ENCODE data around the gene SLC41A2. TPM values are rescaled to one million over a fixed set of nuclear protein-coding genes. Genes with fewer than 3 reads are reported as not detected.

Gene SLC41A2
- total RNA-seq, 1 experiment from 2014 or later = 14.8 TPM

DNA sequence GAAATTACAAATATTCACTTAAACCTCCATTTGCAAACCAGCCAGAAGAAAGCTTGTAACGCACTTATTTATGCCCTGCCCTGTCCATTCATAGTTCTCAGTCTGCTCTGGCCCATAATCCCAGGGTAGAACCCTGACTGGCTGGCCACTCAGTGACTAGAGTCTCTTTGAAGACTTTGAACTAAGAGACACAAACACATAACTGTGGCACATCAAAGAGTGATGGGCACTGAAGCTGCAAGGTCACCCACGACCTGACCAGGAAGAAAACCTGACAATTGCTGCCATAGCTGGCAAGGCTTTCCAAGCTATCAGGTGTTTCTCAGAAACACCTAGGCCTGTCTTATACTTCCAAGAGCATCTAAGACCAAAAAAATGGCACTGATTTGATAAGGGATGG lies 28.7 kb downstream of the SLC41A2 start:
- CTCF ChIA-PET = no interaction called here
- Histone ChIP-seq H3K4me2 (no peak overlapping the region), H3K4me1 (replicated peaks; ENCODE audit: insufficient read depth) (no peaks in the 10 kb centered on the region), H3K27ac (no peak overlapping the region), H3K36me3 (ENCODE audit: low read depth) (no peaks in the 10 kb centered on the region), H3K27me3 (ENCODE audit: insufficient read depth, low read depth) (no peaks in the 10 kb centered on the region), H3K9me3 (ENCODE audit: insufficient read depth, low read depth) (no peaks in the 10 kb centered on the region), H4K20me1 (ENCODE audit: insufficient read depth) (no peaks in the 10 kb centered on the region; the same call in 1 of the 2 replicates), H3K79me2 (ENCODE audit: low read depth) (no peaks in the 10 kb centered on the region), H3F3A (ENCODE audit: insufficient read depth, low read depth) (no peaks in the 10 kb centered on the region), H3K4me3 (no peak overlapping the region), H3K9me2 (ENCODE audit: insufficient read depth) (no peaks in the 10 kb centered on the region), H2AFZ (no peak overlapping the region)
- no TSS peak for BruUV-seq (replicated peaks)
- no peak for DNase-seq
- POLR2A ChIA-PET (ENCODE audit: unreplicated experiment) = no interaction called here
- TF ChIP-seq EZH2 (IDR thresholded peaks at IDR 0.05; ENCODE audit: low read depth) = no peak
- TF ChIP-seq, protein P1, sequence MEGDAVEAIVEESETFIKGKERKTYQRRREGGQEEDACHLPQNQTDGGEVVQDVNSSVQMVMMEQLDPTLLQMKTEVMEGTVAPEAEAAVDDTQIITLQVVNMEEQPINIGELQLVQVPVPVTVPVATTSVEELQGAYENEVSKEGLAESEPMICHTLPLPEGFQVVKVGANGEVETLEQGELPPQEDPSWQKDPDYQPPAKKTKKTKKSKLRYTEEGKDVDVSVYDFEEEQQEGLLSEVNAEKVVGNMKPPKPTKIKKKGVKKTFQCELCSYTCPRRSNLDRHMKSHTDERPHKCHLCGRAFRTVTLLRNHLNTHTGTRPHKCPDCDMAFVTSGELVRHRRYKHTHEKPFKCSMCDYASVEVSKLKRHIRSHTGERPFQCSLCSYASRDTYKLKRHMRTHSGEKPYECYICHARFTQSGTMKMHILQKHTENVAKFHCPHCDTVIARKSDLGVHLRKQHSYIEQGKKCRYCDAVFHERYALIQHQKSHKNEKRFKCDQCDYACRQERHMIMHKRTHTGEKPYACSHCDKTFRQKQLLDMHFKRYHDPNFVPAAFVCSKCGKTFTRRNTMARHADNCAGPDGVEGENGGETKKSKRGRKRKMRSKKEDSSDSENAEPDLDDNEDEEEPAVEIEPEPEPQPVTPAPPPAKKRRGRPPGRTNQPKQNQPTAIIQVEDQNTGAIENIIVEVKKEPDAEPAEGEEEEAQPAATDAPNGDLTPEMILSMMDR (conservative IDR thresholded peaks at IDR 0.05) = no peak
- intact Hi-C loops (cut with micrococcal nuclease; ENCODE audit: unreplicated experiment) = no loop called here

DNA sequence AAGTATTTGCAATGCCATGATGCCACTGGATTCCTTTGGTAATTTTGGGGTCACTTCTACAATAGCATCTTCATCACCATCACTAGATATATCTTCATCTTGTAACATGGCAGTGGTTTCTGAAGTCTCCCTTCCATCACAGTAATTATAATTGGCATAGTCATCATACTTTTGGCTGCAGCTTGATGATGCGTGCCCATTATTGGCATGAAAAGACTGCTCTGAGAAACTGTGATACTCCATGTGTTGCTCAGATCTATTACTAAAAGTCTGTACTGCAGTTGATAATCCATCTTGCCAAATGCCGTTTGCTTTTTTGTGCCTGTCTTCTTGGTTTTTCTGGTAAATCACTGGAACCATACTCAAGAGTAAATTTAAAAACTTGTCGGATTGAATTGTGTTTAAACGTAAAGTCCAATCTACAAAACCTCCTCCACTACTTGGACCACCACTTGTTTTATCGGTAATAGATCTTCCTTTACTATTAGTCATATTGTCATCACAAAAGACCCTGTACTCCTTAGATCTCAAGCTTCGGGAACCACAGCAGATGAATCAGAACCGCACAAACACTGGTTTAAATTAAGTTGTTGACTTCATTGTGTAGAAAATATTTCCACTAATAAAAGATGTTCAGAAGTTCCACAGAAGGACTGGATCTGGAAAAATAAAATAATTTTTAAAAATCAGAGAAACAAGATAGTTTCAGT lies 29.9 kb downstream of the SLC41A2 start:
- H3K27ac ChIP-seq = no peak overlapping the region
- H3K9me3 ChIP-seq (ENCODE audit: insufficient read depth, low read depth) = no peaks in the 10 kb centered on the region
- no peak overlapping the region for H3K4me2 ChIP-seq
- no peaks in the 10 kb centered on the region for H4K20me1 ChIP-seq (ENCODE audit: insufficient read depth)
- no peaks in the 10 kb centered on the region for H3K4me1 ChIP-seq (replicated peaks; ENCODE audit: insufficient read depth)
- ChIA-PET CTCF (no interaction called here), POLR2A (ENCODE audit: unreplicated experiment) (no interaction called here)
- no peaks in the 10 kb centered on the region for H3K36me3 ChIP-seq (ENCODE audit: low read depth)
- intact Hi-C loops (cut with micrococcal nuclease; ENCODE audit: unreplicated experiment) = no loop called here
- TF ChIP-seq, protein P1 (conservative IDR thresholded peaks at IDR 0.05) = no peak
- TF ChIP-seq EZH2 (IDR thresholded peaks at IDR 0.05; ENCODE audit: low read depth) = no peak
- H3F3A ChIP-seq (ENCODE audit: insufficient read depth, low read depth) = no peaks in the 10 kb centered on the region
- H3K27me3 ChIP-seq (ENCODE audit: insufficient read depth, low read depth) = no peaks in the 10 kb centered on the region
- no peaks in the 10 kb centered on the region for H3K79me2 ChIP-seq (ENCODE audit: low read depth)
- BruUV-seq (replicated peaks) = no TSS peak
- H3K4me3 ChIP-seq = no peak overlapping the region
- no peak for DNase-seq
- H3K9me2 ChIP-seq (ENCODE audit: insufficient read depth) = no peaks in the 10 kb centered on the region
- H2AFZ ChIP-seq = no peak overlapping the region

DNA sequence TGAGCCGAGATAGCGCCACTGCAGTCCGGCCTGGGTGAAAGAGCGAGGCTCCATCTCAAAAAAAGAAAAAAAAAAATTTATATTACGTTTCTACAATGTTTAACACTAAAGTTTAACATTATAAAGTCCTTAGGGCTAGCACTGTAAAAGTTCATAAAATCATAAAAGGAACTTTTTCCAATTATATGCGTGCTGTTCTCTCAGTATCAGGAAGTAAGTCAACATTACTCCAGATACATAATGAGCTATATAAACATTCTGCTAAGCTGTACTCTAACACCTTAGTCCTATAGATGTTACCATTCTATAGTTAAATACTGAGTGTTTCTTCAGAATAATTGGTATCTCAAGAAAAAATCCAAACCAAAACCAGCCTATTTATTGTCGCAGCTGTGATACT lies 32.6 kb downstream of the SLC41A2 start:
- POLR2A ChIA-PET (ENCODE audit: unreplicated experiment) = no interaction called here
- BruUV-seq (replicated peaks) = no TSS peak
- intact Hi-C loops (cut with micrococcal nuclease; ENCODE audit: unreplicated experiment) = no loop called here
- Histone ChIP-seq H4K20me1 (ENCODE audit: insufficient read depth) (no peaks in the 10 kb centered on the region), H3K4me3 (no peak overlapping the region), H3K9me2 (ENCODE audit: insufficient read depth) (no peaks in the 10 kb centered on the region), H2AFZ (no peak overlapping the region), H3K4me2 (no peak overlapping the region), H3K27ac (no peak overlapping the region), H3K27me3 (ENCODE audit: insufficient read depth, low read depth) (no peaks in the 10 kb centered on the region), H3K9me3 (ENCODE audit: insufficient read depth, low read depth) (peaks cover 11% of the 10 kb centered on the region; the same call in 1 of the 2 replicates), H3K4me1 (replicated peaks; ENCODE audit: insufficient read depth) (no peaks in the 10 kb centered on the region), H3K36me3 (ENCODE audit: low read depth) (no peaks in the 10 kb centered on the region), H3K79me2 (ENCODE audit: low read depth) (no peaks in the 10 kb centered on the region), H3F3A (ENCODE audit: insufficient read depth, low read depth) (no peaks in the 10 kb centered on the region; the same call in 1 of the 2 replicates)
- DNase-seq = no peak
- TF ChIP-seq, protein P1 (conservative IDR thresholded peaks at IDR 0.05) = no peak
- TF ChIP-seq EZH2 (IDR thresholded peaks at IDR 0.05; ENCODE audit: low read depth) = no peak
- CTCF ChIA-PET = no interaction called here
